Measurements from ENCODE around the gene SCFD1. TPM values are rescaled to one million over a fixed set of nuclear protein-coding genes. Genes with fewer than 3 reads are reported as not detected.
A peak's percentile ranks its signal among the peaks of the same experiment; 100 is the strongest.

SCFD1 gene
- total and polyA plus RNA-seq, 10 of the 15 experiments (the other 5 are each of a cell fraction or from before 2014, with no cell fraction given), result 61.5 to 98.4 (median 82.5) TPM

GRCh38 chr14:30620178-30620577, 1.9 kb upstream of the SCFD1 start (continued):
- TF ChIP-seq ZZZ3 (IDR thresholded peaks at IDR 0.05; ENCODE audit: control insufficient read depth, insufficient read length, low read depth), result no peak
- no peak for TF ChIP-seq POLR2AphosphoS2 (IDR thresholded peaks at IDR 0.05; ENCODE audit: low read depth, low read length)
- TF ChIP-seq REST (IDR thresholded peaks at IDR 0.05; ENCODE audit: low read depth, low read length), result no peak
- TF ChIP-seq MAX (IDR thresholded peaks at IDR 0.05; ENCODE audit: low read depth, low read length), result no peak
- TF ChIP-seq NR2C2 (IDR thresholded peaks at IDR 0.05; ENCODE audit: borderline replicate concordance, control insufficient read depth, insufficient read length, low read depth), result no peak
- TF ChIP-seq CREM (IDR thresholded peaks at IDR 0.05; ENCODE audit: low read depth), result peak; percentile 26; the same call in 1 of the 2 replicates
- peak; percentile 27 for TF ChIP-seq PBX3 (IDR thresholded peaks at IDR 0.05; ENCODE audit: insufficient replicate concordance, low read depth, low read length)
- TF ChIP-seq WRNIP1 (IDR thresholded peaks at IDR 0.05; ENCODE audit: borderline replicate concordance, low read depth, low read length), result no peak
- no peak for TF ChIP-seq ZNF622 (IDR thresholded peaks at IDR 0.05)
- no peak for TF ChIP-seq RCOR1 (conservative IDR thresholded peaks at IDR 0.05; ENCODE audit: low read depth, low read length)
- no peak for TF ChIP-seq HDAC6 (IDR thresholded peaks at IDR 0.05; ENCODE audit: unreplicated experiment)
- 0 out of 2 replicates have a peak, but pooled peaks have one; percentile 20 for TF ChIP-seq YY1 (IDR thresholded peaks at IDR 0.05; ENCODE audit: low read depth, low read length)
- no peak for TF ChIP-seq SIX5 (IDR thresholded peaks at IDR 0.05; ENCODE audit: low read depth, low read length, severe bottlenecking)
- no peak for TF ChIP-seq ZBED1 (IDR thresholded peaks at IDR 0.05; ENCODE audit: borderline replicate concordance)
- no peak for TF ChIP-seq HCFC1 (IDR thresholded peaks at IDR 0.05; ENCODE audit: low read length)
- TF ChIP-seq ZNF384 (IDR thresholded peaks at IDR 0.05; ENCODE audit: borderline replicate concordance, low read depth, low read length), result no peak
- no peak for TF ChIP-seq CTCF (IDR thresholded peaks at IDR 0.05 in 2 of 3, conservative IDR thresholded peaks at IDR 0.05 in 1 of 3; ENCODE audit: control insufficient read depth in 2 of 3, extremely low read depth in 1 of 3, insufficient read depth in 1 of 3, low read depth in 3 of 3, low read length in 3 of 3)
- TF ChIP-seq IRF5 (IDR thresholded peaks at IDR 0.05; ENCODE audit: borderline replicate concordance), result no peak
- 0 out of 2 replicates have a peak, but pooled peaks have one; percentile 27 for TF ChIP-seq MEF2A (IDR thresholded peaks at IDR 0.05; ENCODE audit: insufficient read depth, low read depth, low read length)
